Activated effector memory CD4-positive, alpha-beta T cell treated with Interleukin-2 at 50 U/mL for 16 hours (primary cell): ENCODE measurements around the gene DSCAML1.

Experiments
- DNase-seq: peaks from one replicate; pipeline ENCODE4 v3.0.0-alpha.2; 2020

Gene DSCAML1

DNA sequence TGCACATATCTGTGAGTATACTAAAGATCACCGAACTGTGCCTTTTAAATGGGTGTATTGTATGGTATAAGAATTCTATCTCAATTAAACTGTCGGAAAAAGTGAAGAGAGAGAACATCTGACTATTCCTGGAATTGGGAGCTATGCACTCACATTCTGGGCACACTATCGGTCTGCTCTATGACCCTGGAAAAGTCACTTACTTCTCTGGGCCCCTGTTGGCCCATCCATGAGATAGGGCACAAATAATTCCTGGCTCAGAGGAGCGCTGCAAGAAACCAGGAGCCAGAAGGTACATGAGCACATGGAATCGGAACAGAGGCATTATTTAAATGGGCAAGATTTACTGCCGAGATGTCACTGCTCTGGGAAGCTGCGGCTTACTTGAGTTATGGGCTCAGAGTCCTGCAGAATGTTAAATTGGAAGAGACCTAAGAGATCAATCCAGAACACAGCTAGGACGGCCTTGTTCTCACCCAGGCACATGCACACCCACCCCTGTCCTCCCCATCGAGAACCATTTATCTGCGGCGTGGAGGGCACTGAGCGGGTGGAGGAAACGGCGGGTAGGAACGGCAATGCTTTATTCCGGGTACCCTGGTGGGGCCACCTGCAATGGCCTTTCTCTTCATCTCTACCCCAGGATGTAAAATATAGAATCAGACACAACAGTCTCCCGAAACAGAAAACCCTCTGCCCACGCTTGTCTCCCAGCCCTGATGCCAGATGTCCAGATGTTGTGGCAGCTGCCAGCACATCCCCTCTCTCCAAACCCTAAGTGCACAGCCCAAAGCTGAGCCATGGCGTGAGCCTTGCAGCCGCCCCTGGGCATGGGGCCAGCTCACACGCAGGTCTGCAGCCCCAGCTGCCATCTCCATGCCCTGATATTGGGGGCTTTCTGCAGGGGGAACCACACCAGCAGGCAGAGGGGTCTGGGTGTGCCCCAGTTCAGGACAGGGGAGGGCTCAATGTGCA is 142.4 kb downstream of the DSCAML1 start:
- DNase-seq: no peak

DNA sequence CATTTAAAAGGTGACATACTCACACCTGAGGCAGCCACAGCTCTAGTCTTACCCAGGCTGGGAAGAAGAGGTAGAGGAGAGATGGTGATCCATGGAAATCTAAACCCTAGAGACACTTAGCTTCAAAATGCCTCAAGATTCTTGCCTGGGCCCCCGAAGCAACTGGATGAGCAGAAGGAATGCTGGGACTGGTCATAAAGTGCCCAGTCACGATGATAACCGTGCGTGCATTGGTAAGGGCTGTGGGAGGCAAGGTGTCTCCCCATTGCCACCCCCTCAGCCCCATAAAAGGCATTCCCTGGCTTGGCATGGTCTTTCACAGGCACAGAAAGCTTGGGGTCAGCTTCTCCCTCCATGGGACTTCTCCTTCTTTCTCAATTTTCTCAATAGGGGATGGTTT is 144.5 kb downstream of the DSCAML1 start:
- no peak for DNase-seq

- DNase-seq: no peak
These were observed 147.5 kb downstream of the DSCAML1 start for GRCh38 chr11:117649296-117650055.

DNA sequence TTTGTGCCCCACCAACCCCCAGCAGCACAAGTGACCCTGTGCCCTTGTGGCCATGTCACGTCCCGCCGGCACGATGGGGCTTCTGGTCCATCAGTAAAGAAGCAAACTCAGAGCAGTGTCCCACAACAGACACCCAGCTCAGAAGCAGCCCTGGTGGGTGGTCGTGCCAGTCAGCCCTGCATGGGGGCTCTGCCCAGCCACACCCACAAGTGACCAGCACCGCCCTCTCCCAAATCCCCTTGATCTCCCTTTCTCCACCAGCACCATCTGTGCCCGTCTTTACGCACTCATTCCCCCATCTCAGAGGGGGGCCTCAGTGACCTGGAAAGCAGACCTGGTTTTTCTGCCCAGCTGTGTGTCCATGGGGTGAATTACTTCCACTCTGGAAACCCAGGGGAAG is 149.1 kb downstream of the DSCAML1 start:
- no peak for DNase-seq

GRCh38 chr11:117647207-117647606 is 149.8 kb downstream of the DSCAML1 start:
- DNase-seq: no peak

DNA sequence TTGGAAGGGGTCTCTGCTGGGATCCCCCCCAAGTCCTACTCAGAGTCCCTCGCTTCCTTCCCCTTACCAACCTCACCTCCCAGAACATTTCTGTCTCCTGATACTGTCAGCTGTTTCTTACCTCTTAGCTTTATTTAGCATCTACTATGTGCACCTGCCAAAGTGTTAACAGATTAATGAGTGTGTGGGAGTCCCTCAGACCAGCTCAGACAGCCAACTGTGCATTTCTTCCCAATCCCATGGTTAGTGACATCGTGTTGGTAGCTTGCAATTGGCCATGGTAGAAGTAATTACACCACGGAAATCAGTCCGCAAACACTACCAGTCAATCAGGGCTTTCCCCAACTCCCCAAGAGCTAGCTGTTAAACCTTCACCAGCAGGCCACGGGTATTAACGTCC is 150.6 kb downstream of the DSCAML1 start:
- no peak for DNase-seq

DNA sequence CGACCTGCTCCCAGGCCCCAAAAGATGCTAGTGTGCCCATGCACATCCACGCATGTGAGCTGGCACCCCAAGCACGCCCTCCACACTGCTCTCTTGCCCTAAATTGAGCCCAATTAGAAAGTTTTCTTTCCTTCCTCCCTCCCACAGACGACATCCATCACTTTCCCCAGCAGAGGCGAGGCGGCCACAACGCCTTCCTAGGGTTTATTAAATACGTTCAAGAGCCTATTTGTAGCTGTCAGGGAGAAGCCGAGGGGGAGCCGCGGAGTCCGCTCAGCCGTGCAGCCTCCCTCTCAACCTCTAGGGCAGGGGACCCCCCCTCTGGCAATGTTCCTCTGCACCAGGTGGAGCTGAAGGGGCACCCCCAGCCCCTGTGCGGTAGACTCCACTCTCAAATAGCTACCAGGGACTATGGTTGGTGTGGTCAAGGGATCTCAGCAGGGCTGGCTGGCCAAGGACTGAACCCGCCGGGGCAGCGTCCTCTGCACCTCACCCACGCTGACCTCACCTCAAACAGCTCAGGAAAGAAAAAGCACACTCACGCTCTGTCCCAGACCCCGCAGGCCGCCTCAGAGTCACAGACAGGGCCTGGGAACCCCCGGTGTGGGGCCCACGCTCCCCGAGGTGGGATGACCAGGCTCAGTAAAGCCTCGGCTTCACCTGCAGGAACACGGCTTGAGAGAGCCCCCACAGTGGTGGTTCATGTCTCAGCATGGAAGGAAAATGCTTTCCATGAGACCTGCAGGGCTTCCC is 152.4 kb downstream of the DSCAML1 start:
- no peak for DNase-seq

GRCh38 chr11:117643606-117644300 is 153.3 kb downstream of the DSCAML1 start:
- DNase-seq: no peak

DNA sequence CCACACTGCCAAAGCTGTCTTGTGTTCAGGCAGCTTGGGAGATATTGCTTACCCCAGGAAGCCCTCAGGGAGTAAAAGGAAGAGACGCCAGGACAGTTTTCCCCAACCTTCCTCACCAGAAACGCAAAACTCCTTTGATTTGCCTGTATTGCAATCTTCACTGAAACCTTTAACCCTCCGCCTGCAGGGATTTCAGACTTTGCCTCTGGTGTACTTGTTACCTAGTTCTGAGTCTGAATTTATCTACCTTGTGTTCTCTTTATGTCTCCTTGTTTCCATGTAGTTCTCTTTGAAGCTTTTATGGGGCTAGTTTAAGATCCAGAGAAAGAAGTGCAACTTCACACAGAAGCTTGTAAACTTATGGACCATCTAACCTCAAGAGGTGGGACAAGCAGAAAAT is 154.2 kb downstream of the DSCAML1 start:
- no peak for DNase-seq

DNA sequence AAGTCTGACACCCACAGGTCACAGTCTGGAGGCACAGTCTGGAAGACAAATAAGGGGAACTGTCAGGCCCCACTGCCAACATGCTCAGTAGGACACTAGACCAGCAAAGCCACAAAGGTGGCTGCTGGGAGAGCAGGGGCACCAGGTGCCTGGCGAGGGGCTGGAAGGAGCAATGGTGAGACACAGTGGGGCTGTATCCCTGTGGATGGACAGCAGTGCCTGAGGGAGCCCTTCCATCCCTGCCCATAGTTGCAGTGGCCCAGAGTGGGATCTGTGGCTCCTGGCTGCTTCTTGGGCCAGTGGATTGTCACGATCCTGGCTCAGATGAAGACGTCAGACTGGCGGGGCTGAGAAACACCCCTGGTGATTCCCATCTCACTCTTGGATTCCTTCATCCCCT is 154.6 kb downstream of the DSCAML1 start:
- no peak for DNase-seq

GRCh38 chr11:117641008-117641915 is 155.8 kb downstream of the DSCAML1 start:
- no peak for DNase-seq

DNA sequence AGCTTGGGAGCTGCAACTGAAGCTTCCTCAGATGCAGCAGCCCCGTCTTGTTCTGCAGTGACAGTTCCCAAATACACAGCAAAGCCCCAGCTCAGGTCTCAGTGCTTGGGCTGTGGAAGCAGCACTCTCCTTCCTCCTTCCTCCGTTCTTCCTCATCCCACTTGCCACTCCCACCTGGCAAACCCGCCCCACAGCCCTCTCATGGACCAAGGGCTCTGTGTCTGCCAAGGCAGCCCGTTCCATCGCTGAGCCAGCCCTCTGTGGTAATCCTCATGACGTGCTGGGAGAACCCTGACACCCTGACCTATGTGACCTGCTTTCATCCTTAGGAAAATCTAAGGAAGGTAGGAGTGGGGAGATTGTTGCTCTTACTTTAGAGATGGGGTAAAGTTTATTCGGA is 157.0 kb downstream of the DSCAML1 start:
- no peak for DNase-seq

DNA sequence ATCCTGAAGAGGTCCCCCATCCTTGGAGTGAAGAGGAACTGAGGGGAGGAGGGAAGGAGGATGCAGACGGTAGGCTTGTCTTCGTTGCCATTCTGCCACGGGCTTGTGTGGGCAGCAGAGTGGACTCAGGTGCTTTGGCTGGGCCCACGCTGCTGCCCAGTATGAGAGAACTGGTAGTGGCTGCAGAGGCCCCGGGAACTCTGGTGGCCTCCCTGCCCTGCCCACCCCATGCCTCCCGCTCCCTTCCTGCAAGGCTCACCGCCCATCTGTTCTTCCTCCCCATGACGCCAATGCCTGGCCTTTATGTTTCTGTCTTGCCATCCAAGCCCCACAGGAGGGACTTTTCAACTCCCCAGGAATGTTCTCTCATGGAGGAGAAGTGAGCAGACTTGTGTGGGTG is 157.4 kb downstream of the DSCAML1 start:
- no peak for DNase-seq

- DNase-seq: no peak
These were observed 158.0 kb downstream of the DSCAML1 start for GRCh38 chr11:117638911-117639543.

- DNase-seq: no peak
These were observed 162.0 kb downstream of the DSCAML1 start for GRCh38 chr11:117634756-117635603.

DNA sequence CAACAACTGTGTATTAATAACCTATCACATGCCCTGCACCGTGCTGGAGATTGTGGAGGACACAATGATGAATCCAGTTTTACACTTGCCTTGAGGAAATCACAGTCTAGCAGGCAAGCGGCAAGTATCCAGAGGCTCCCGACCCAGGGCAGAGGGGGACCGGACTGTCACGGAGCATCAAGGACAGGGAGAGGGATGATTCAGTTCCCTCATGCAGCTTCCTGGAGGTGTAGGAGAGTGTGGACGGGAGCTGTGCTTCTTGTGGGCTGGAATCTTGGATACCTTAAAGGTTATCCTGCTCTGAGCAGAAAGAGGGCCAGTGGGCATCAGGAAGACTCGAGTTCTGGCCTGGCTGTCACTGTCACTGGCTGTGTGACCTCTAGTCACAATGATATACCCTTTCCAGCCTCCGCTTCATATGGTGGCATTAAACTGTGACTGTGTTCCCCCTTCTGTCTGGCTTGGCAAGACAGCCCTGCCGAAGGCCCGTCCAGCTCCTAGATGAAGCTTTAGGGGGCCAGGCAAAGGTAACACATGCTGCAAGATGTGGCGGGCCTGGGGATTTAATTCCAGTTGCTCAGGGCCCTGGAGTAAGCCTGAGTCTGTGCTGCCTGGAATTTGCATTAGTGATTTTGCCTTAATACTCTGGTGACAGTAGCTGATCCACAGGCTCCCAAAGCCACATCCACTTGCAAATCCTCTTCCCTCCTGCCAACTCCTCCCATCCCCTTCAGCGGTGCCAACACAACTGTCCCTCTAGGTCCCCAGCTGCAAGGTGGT is 162.8 kb downstream of the DSCAML1 start:
- no peak for DNase-seq

GRCh38 chr11:117633186-117633754 is 163.7 kb downstream of the DSCAML1 start:
- no peak for DNase-seq

GRCh38 chr11:117632306-117632705 is 164.7 kb downstream of the DSCAML1 start:
- DNase-seq: no peak
